Eye (tissue), 1 donor: ENCODE measurements around the gene STPG1.

Source experiments
- DNase-seq: peaks from one replicate; pipeline ENCODE4 v3.0.0-alpha.2; 2015

The STPG1 gene

DNA sequence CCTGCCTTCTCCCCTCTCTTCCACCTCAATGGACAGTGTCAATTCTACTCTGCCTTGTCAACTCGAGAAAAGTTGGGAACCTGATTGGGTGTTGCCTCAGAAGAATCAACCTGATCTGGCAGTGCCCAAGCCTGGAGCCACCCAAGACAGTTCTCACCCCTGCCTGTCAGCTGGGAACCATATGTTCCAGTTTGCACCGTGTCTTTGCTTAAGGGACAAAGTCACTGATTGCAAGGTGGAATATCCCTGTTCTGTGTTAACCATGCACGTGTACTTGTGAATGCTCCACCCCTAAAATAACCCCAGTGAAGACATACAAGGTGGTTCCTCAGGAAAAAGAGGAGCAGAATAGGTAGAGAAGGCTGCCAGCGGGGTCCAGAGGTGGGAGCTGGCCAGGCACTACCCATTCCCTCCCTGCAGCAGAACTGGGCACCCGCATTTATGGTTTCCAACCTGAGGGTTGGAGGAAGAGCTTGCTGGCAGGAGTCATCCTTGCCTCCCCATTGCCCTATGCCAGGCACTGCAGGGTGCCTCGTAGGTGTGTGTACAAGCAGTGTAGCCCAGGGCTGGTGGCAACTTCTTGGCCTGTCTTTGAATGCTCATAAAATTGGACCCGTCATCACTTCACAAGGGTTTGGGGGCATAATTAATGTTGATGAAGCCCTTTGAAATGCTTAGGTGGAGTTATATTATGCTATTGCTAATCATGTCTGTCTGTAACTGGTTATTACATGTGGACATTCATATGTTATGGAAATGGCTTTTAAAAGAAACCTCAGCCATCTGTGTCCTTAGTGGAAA lies 13.4 kb upstream of the STPG1 start:
- DNase-seq: no peak

DNA sequence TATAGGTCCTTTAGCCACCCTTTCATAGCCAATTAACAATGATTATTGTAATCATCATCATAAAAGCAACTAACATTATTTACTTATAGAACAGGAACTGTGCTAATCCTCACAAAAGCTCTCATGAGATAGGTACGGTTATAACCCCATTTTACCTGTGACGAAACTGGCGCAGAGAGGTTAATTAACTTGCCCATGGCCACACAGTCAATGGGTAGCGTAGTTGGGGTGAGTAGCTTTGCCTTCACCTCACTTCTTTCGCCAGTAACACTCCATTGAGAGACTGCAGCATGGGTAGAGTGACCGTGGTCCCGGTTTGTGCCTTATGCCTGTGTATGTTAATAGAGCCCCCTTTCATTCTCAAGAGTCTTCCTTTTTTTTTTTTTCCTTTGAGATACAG lies 12.3 kb upstream of the STPG1 start:
- no peak for DNase-seq

DNA sequence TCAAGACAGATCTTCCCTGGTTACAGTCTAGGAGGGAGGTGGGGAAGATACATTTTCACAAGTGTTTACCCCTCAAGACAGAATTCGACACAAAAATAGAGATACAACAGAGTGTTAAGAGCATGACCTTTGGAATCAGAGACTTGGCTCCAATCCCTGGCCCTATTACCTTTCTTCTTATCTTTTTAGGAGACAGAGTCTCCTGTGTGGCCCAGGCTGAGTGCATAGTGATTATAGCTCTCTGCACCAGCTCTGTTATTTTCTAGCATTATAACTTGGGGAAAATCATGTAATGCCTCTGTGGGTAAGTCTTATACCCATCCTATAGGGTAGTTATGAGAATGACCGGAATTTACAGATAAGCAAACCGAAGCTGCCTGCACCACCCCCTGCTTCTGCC lies 11.9 kb upstream of the STPG1 start:
- no peak for DNase-seq

DNA sequence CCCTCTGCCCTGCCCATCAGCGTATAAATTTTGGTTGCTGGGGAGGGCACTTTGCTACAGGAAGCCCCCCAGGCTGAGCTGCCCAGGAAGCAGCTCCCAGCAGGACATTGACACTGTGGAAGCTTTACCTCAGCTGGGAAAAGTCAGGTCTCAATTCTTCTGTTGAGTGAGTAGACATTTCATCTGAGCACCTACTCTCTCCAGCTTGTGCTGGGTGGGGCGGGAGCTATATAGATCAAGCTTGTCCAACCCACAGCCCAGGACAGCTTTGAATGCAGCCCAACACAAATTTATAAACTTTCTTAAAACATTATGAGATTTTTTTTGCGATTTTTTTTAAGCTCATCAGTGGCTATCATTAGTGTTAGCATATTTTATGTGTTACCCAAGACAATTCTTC lies 11.4 kb upstream of the STPG1 start:
- DNase-seq: no peak

- no peak for DNase-seq
Observed at GRCh38 chr1:24424207-24424606, 10.6 kb upstream of the STPG1 start.

GRCh38 chr1:24421502-24421901 lies 7.9 kb upstream of the STPG1 start:
- no peak for DNase-seq

DNA sequence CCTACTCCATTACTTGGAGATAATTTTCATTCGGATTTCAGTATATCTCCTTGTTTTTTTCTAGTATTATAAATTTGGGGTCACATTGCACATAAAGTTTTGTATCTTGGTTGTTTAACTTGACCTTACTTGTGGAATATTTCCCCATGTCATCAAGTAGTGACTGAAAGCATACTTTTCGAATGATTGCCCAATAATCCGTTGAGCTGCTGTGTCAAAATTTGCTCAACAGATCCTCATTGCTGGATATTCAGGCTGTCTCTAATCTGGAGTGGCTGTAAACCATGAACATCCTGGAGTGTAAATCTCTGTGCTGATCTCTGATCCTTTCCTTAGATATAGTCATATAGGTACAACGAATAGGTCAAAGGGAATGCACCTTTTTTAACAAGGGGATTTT lies 7.0 kb upstream of the STPG1 start:
- DNase-seq: no peak

DNA sequence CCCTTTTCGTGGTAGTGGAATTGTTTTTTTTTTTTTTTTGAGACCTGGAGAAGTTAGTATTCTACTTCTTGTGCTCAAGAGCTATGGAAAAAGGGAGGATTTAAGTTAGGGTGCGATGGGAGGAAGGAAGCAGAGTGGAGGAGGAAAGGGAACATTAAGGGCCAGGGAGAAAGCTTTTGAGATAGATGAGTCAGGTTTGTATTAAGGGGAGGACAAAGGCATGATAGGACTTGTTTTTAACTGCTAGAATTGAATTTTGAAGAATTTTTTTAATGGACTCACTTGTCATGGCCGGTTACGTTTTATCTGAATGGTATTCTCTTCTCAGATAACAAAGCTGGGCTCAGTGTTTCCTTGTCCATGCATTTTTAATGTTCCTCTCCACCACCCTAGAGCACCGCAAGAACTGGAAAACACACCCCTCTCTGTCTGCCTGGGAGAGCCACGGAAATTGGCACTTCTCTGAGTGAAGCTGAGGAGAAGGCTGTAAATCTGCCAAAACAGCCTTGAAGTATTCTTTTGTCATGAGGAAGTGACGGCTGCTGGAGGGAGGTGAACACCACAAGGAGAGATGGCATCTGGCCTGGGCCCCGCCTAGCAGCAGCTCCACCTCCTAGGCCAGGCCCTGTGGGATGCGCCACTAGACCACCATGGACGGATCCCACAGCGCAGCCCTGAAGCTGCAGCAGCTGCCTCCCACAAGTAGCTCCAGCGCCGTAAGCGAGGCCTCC lies 5.5 kb upstream of the STPG1 start:
- DNase-seq: peak; percentile 50

DNA sequence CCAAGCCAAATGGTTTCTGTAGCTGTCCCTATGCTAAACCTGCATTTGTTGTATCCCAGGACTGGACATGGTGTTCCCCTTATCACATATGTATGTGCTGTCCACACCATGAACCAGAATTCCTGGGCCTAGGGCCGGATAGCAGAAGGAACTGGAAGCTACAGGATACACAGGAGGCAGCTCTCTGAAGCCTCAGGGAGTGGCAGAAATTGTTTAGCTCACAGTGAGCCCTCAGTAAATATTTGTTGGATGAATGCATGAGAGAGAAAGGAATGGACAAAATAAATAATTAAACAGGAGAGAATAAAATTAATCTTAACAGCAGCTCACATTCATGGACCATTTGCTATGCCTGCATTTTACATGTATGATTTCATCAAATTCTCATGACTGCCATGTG lies 4.1 kb upstream of the STPG1 start:
- no peak for DNase-seq

DNA sequence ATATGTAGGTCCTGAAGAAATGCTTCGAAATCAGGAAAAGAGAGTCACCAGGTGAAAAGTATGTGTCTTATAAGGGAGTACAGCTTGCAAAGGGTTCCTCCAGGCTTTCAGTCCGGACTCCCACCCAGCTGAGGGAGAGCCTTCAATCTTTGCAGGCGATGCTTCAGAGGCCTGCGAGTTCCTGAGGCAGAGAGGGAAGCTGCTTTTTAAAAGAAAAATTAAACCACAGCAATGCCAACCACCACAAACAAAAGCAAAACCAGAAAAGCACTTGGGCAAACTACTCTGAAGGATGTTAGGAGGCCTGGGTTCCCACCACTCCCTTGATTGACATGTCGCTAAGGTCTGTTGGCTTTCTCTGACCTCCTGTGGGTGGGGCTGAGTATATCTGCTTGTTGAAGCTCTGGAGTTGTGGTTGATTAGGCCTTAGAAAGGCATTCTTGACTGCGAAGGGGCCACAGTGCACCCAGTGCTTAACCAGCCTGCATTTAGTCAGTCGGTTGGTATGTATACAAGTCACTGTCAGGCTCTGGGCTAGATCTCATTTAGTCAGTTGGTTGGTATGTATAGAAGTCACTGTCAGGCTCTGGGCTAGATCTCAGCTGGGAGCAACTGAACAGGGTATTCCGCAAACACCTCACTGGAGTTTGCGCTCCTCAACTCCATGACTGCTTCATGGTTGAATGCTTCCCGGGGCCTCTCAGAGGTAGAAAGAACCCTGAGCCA lies 3.2 kb upstream of the STPG1 start:
- DNase-seq: no peak

- no peak for DNase-seq
Observed at GRCh38 chr1:24415910-24416665, 2.5 kb upstream of the STPG1 start.

DNA sequence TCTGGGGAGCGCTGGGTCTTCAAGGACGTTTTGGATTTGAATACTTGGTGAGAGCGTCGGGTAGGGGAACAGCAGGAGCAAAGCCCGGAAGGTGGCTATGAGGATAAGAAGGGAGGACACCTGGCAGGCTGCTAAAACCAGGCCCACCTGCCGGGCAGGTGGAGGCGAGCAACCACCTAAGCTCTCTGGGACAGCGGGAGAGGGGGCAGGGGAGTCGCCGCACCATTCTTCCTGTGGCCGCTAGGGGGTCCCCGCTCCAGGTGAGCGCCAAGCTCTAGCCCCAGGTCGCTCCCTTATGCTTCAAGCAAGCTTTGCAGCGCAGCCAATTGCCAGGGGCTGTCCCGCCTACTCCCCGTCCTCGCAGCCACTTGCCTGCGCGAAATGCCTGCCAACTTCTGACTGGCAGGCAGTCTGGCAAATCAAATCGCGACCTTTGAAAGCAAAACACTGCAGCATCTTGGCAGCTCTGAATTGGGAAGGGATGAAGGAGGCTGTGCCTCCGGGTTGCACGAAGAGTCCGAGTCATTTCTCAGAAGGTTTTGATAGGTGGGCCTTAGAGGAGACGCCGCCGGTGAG lies 1.8 kb upstream of the STPG1 start, which contains the start of gene NIPAL3:
Gene NIPAL3 (plus strand): TSS at position 469 of the 576 bp plus-strand sequence. CDS start 3,746 bp downstream, outside the sequence.
- peak; percentile 99 for DNase-seq

DNA sequence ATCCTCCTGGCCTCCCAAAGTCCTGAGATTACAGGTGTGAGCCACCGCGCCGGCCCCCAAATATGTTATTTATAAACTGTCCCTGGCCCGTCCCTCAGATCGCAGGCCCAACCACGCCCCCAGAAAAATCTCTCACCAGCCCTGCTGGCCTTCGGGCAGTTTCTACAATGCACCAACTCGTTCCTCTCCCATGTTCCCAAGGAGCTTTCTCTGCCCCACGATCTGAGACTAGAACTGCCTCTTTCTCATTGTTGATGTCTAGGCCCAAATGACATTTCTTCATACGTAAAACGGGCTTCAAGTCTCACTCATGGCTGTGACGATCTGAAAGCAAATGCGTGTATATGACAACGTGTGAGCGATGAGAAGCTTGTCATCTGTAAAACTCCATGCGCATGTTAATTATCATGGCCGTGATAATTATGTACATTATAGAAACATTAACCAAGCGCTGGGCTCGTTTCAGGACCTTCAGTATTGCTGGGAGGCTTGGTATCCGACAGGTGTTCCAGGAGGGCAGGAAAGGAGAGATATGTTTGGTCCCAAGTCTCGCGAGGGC lies 1.3 kb upstream of the STPG1 start:
- DNase-seq: no peak

GRCh38 chr1:24412408-24412807 lies 1.2 kb downstream of the STPG1 start:
- no peak for DNase-seq

DNA sequence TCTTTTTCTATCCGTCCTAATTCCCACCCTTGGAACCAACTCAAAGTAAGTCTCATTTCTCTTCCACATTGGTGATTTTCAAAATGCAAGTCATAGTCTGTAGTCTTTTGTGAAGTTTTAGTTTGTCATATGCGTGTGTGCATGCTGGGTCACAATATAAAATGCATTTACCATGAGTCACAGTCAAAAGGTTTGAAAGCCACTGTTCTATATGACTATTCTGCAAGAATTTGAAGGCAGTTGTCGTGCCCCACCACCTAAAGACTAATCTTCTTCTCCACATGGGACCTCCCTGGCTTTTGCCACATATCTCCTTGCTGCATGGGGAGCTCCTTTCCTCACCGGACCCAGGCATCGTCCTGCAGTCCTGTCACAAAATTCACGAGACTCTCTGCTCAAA lies 1.6 kb downstream of the STPG1 start:
- no peak for DNase-seq

DNA sequence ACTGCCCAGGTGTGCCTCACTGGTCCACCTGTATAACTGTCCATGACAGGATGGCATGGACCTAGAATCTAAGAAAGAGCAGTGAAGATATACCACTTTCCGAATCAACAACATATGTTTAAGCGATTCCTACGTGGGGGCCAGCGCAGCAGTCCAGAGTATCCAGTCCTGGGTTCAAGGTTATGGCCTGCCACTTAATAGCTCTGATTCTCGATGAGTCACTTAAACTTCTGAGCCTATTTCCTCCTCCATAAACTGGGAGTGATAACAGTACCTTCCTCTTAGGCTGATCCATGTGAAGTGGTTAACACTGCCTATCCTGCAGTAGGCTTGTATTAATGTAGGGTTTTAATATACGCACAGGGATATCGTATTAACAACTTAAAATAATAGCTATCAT lies 2.8 kb downstream of the STPG1 start:
- no peak for DNase-seq

- DNase-seq: no peak
Observed at GRCh38 chr1:24409535-24409934, 4.0 kb downstream of the STPG1 start.

GRCh38 chr1:24406788-24407187 lies 6.8 kb downstream of the STPG1 start:
- DNase-seq: no peak

GRCh38 chr1:24403806-24404205 lies 9.8 kb downstream of the STPG1 start:
- no peak for DNase-seq

- no peak for DNase-seq
Observed at GRCh38 chr1:24400065-24400464, 13.5 kb downstream of the STPG1 start.

DNA sequence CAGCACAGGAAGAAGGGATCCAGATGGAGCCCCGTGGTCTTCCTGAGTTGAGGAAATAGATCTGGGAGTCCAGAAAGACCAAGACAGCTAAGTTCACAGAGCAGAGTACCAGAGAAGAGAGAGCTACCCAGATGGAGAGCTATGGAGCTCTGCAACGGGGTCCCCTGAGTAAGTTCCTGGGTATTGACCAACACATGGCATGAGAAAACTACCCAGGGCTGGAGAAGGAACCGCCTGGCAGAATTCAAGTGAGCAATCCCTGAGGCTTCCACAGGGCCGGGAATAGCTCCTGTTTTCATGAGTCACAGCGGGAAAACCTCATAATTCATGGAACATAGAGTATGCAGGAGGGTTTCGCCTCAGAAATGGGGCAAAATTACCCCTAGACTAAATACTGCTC lies 19.7 kb downstream of the STPG1 start:
- DNase-seq: no peak

DNA sequence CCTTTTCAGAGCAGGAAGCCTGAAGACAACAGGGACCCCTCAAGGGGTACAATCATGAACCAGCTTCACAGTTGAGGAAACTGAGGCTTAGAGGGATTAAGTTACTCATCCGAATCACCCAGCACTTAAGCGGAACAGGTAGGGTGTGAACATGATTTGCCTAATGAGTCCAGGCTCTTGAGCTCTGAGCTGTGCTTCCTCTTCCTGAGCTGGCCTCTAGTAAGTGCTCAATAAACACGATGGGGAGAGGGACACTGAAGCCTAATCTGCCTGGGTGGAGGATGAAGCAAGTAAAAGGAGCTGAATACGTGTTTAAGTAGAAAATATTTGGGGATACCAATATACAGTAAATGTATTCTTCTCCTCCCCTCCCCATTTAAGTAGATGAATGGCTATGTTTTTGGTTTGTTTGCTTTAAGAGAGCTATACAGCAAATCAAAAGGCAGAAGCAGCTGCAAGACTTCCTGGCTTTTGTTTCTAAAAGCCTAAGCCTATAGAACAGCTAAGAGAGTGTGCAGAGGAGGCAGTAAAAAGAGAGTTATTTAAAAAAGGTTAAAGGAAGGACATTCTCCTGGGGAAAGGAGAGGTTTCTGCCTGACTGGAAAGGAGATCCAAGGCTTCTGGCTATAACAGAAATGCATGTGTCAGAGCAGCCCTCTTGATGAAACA lies 20.5 kb downstream of the STPG1 start:
- DNase-seq: no peak
